Left renal cortex interstitium (tissue), 4 donors: ENCODE measurements around the gene ZKSCAN3. TPM values are rescaled to one million over a fixed set of nuclear protein-coding genes. Genes with fewer than 3 reads are reported as not detected.
A peak's percentile ranks its signal among the peaks of the same experiment; 100 is the strongest.
"Not testable (repeated sequence)": the region's sequence is repeated elsewhere in the genome, so short reads cannot be mapped to it uniquely, and the experiment has no call there.

Experiments
- DNase-seq, 4 donors: peaks; one replicate each; pipeline ENCODE4 v3.0.0-alpha.2; 2013; ENCODE audit warnings: low read depth in 4 of 4, low spot score in 2 of 4, missing footprints in 1 of 4
- polyA plus RNA-seq, 4 donors: library from polyadenylated mRNA; unstranded; fragments of 120-200 nt; gene quantifications; one replicate each; pipeline ENCODE4 v1.2.1, GENCODE V29; 2013; ENCODE audit not compliant: insufficient read length in 4 of 4

ZKSCAN3 gene
- 10 to 100 TPM in 2 of 4 donors, 1 to 10 TPM in 2; 6.9 to 14.6 (median 11.0) TPM for polyA plus RNA-seq

- DNase-seq: peak; percentile 67 to 82 (median 77)
Observed at GRCh38 chr6:28349892-28350737, at the start of gene ZKSCAN3. TSS of gene ZKSCAN3 (plus strand) at chr6:28349947. CDS start at chr6:28359587, 9,640 bp downstream.

DNA sequence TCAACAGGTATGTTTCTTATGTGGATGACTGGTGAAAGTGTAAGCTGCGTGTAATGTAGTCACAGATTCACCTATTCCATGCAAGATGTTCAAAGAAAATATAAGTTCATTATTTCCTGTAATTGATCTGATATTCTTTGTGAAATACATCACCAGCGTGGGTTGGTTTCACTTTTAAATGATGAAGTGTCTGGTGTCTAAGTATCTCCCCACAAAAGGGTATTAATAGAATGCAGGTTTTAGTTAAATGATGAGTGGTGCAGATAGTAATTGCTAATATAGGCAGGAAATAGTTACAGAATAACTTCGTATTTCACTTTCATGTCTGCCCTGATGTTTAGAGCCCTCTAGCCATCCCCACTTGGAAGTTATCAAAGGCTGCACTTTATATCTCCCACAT lies 46.2 kb upstream of the ZKSCAN3 start:
- DNase-seq: no peak

DNA sequence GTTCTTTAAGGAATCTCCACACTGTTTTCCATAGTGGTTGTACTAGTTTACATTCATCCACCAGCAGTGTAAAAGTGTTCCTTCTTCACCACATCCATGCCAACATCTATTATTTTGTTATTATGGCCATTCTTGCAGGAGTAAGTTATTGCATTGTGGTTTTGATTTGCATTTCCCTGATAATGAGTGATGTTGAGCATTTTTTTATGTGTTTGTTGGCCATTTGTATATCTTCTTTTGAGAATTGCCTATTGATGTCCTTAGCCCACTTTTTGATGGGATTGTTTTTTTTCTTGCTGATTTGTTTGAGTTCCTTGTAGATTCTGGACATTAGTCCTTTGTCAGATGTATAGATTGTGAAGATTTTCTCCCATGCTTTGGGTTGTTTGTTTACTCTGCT lies 43.4 kb upstream of the ZKSCAN3 start:
- not testable (repeated sequence) for DNase-seq

DNA sequence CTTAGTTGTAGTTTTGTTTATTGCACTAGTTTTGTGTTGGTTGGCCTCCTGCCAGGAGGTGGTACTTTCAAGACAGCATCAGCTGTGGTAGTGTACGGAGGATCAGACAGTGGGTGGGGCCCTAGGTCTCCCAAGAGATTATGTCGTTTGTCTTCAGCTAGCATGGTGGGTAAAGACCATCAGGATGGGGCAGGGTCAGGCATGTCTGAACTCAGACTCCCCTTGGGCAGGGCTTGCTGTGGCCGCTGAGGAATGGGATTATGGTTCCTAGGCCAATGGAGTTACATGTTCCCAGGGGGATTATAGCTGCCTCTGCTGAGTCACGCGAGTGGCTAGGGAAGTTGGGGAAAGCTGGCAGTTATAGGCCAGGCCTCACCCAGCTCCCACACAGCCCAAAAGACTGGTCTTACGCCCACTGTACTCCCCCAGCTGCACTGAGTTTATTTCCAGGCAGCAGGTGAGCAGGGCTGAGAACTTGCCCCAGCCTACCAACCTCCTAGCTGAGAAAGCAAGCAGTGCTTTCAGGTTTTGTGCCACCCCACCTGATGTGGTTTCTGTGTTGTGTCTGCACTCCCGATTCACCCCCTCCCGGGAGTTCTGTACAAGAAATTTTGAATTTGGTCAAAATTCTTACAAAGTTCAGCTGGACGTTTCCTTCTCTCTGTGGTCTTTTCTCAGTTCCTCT lies 38.5 kb upstream of the ZKSCAN3 start:
- DNase-seq: no peak

GRCh38 chr6:28312939-28313338 lies 36.8 kb upstream of the ZKSCAN3 start:
- DNase-seq: no peak

- no peak for DNase-seq
Observed at GRCh38 chr6:28315628-28316027, 34.1 kb upstream of the ZKSCAN3 start.

DNA sequence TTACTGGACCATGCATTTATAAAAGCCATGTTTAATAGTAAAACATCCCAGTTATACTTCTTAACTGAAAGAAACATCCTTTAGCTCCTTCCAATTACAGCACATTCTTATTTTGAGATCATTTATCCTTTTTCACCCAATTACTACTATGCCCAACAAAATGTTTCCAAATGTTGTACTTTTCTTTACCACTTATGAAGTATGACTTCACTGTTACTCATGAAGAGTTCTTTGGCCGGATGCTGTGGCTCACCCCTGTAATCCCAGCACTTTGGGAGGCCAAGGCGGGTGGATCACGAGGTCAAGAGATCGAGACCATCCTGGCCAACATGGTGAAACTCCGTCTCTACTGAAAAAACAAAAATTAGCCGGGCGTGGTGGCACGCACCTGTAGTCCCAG lies 31.9 kb upstream of the ZKSCAN3 start:
- DNase-seq: not testable (repeated sequence)

- no peak for DNase-seq
Observed at GRCh38 chr6:28322661-28323060, 27.1 kb upstream of the ZKSCAN3 start.

DNA sequence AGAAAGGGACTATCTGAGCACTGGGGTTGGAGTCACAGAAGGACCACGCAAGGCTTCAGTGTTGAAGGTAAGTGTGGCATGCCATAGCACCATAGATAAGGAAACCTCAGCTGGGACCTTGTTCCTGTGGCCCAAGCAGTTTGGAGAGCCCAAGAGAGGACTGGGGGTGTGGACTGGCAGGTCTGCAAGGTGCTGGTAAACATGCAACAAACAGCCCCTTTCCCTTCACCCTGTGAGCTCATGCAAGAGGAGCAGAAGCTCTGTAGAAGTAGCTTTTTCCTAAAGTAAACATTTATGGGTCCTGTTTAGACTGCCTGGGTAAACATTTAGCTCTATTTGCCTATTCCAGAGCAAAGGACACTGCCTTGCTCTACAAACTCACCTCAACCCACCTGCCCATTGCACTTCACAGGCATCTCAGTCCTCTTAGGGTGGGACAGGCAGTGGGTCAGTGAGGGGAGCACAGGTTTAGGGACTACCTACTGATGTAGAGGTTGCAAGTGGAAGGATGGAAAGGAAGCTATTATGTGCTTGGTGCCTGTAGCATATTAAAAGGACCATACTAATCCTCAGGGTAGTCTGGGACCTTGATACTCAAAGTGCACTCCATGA lies 25.8 kb upstream of the ZKSCAN3 start:
- DNase-seq: no peak

GRCh38 chr6:28326371-28326948 lies 23.3 kb upstream of the ZKSCAN3 start:
- no peak for DNase-seq

- DNase-seq: no peak
Observed at GRCh38 chr6:28330041-28330440, 19.7 kb upstream of the ZKSCAN3 start.

DNA sequence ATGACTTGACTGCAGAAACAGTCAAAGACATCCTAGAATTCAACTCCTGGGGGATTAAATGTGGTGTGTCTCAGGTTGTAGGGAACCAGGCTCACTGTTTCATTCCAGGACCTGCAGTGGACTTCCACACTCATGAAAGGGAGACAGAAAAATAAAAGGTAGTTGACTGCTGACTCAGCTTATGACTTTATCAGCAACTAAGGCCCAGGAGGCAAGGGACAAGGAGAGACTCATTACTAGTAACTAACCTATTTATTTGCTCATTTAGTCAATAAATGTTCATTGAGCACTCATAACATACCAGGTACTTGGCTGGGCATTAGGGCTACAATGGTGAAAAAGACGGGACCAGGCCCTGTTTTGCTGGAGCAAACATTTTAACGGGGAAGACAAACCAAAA lies 16.7 kb upstream of the ZKSCAN3 start:
- DNase-seq: no peak

DNA sequence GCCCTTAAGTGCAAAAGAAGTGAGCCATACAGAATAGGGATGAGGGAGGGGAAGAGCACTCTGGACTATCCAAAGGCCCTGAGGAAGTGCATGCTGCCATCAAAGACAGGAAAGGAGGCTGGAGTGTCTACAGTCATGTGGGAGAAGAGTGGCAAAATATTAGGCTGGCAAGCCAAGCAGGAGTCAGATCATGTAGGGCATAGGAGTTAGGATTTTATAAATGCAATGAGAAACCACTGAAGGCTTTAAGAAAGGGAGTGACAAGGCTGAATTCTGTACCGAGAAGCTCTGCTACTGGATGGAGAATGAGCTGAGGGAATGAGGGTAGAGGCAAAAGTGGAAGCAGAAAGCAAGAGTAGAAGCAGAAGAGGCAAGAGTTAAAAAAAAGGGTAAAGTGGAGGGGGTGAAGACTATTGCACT lies 16.1 kb upstream of the ZKSCAN3 start:
- no peak for DNase-seq

- peak in 2 of 4 donors; percentile 26 to 32 for DNase-seq
Observed at GRCh38 chr6:28334286-28335039, 15.3 kb upstream of the ZKSCAN3 start.

GRCh38 chr6:28335040-28335563 lies 14.6 kb upstream of the ZKSCAN3 start:
- no peak for DNase-seq

DNA sequence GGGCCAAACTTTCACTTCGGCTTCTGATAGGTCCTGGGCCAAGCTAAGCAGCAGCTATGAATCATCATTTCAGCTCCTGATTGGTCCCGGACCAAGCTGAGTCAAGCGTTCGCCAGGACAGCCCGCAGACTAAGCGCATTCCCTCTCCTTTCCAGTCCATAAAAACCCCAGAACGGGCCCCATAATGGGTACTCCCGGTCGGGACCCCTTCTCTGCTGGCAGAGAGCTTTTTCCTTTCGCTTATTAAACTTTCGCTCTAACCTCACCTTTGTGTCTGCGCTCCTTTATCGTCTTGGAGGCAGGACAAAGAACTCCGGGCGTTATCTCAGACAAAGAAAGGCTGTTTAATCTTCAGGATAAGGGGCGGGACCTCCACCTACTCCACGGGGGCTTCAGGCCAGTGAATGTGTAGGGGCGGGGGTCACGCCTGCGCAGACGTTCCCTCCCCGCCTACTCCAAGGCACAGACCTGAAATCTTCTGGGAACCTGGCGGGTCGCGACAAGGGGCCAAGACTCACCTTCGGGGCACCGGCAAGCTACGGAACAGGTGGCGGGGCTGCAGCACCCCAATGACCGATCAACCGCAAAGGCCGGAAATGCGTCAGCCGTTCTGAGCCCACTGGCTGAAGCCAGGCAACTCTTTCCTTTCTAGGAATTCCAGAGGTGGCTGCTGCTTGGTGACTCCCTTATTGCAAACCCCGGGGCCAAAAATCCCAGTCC lies 14.0 kb upstream of the ZKSCAN3 start, which contains the start of gene ZSCAN31:
ZSCAN31 (minus strand) TSS at position 585 of the 720 bp plus-strand sequence. CDS start 6,465 bp downstream, outside the sequence.
- peak; percentile 96 to 99 (median 98) for DNase-seq

GRCh38 chr6:28336284-28337120 lies 13.2 kb upstream of the ZKSCAN3 start:
- DNase-seq: peak; percentile 71 to 86 (median 73)

DNA sequence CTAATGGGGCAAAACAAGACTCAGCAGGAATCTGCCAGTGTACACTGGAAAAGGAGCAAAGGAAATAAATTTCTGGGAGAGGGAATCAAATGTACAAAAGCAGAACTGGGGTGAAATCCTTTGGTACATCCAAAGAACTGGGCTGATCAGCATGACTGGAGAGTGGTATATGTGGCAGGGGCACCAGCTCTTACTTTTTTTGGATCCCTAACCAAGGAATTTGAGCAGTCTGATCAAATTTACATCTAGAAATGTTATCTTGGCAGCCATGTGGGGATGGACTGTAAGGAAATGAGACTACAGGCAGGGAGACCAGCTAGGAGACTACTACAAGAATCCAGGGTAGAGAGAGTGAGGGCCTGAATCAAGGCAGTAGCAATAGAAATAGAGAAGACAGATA lies 12.6 kb upstream of the ZKSCAN3 start:
- peak in 2 of 4 donors; percentile 24 to 37 for DNase-seq
